AG10803 (cell line): ENCODE results near the gene LCE4A.
"Not testable (repeated sequence)": the region's sequence is repeated elsewhere in the genome, so short reads cannot be mapped to it uniquely, and the experiment has no call there.

Source experiments
- DNase-seq: peaks from one replicate; pipeline ENCODE4 v3.0.0; 2010; ENCODE audit warnings: low read depth
- H3K4me3 ChIP-seq: 2 replicates; pipeline ENCODE4 v1.5.1; 2011; ENCODE audit warnings: mild to moderate bottlenecking, low read length, control low read depth
- TF ChIP-seq, protein P1 (sequence below): conservative IDR thresholded peaks from 2 replicates; pipeline ENCODE4 v1.5.1; 2011; ENCODE audit warnings: mild to moderate bottlenecking, low read length, control low read depth, inconsistent platforms

The LCE4A gene, protein sequence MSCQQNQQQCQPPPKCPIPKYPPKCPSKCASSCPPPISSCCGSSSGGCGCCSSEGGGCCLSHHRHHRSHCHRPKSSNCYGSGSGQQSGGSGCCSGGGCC

DNA sequence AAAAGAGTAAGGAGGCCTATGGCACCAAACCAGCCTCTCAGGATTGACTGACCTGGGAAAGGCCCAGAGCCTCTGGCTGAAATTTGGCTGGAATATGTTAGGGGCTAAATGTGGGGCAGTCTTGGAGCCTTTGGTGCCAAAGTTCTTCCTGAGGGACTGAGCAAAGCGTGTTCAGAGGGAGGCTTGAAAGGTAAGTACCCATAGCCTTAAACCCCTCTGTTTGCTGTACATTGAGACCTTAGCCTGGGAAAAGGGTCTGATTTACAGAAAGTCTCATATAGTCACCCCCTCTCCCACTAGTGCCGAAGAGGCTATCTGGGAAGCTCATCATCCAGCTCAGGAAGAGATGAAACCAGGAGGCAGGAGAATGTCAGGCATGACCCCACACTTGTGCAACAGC is at the start of gene LCE4A:
Gene LCE4A (plus strand): TSS at position 301 of the 400 bp plus-strand sequence. CDS start 916 bp downstream, outside the sequence.
- H3K4me3 ChIP-seq, result no peak within 1 kb of the TSS
- TF ChIP-seq, protein P1, sequence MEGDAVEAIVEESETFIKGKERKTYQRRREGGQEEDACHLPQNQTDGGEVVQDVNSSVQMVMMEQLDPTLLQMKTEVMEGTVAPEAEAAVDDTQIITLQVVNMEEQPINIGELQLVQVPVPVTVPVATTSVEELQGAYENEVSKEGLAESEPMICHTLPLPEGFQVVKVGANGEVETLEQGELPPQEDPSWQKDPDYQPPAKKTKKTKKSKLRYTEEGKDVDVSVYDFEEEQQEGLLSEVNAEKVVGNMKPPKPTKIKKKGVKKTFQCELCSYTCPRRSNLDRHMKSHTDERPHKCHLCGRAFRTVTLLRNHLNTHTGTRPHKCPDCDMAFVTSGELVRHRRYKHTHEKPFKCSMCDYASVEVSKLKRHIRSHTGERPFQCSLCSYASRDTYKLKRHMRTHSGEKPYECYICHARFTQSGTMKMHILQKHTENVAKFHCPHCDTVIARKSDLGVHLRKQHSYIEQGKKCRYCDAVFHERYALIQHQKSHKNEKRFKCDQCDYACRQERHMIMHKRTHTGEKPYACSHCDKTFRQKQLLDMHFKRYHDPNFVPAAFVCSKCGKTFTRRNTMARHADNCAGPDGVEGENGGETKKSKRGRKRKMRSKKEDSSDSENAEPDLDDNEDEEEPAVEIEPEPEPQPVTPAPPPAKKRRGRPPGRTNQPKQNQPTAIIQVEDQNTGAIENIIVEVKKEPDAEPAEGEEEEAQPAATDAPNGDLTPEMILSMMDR, result no peak
- DNase-seq, result no peak

DNA sequence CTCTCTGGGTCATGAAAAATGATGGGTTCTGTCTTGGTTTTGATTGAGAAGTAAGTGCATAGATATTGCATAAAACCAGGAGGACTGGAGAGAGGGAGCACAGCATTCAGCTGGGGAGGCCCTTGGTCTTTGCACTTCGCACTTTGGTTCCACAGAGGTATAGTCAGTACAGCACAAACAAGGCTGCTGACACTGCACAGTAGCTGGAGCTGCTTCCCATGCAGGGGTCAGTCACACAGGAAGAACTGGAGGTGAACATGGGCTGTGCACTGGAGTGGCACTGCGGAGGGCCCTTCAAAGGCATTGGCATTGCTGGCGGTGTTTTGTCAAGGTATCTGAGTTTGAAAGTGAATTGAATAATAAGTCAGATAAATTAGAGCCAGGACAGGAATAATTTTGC is 49.3 kb upstream of the LCE4A start:
- no peak for DNase-seq
- TF ChIP-seq, protein P1, result no peak
- H3K4me3 ChIP-seq, result no peak overlapping the region

DNA sequence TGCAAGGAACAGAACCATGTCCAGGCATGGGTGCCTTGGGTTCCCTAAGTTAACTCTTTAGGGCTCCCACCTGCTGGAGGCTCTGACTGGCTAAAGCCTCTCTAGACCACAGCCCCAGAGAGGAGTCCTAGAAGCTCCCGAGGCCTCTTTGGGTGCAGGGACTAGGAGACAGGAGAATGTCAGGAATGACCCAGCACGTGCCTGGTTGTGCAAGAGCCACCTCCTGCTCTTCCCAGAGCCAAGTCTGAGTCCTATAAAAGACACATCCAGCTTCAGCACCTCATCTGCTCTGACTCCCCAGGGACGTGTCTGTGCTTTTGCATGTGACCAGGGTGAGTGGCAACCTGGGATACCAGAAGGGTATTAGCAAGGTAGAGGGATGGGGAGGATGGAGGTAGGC is 44.9 kb upstream of the LCE4A start, which contains the start of gene LCE2D:
Gene LCE2D (plus strand): TSS at position 283 of the 400 bp plus-strand sequence. CDS start 726 bp downstream, outside the sequence.
- no peak for DNase-seq
- no peak within 1 kb of the TSS for H3K4me3 ChIP-seq
- TF ChIP-seq, protein P1, result no peak

DNA sequence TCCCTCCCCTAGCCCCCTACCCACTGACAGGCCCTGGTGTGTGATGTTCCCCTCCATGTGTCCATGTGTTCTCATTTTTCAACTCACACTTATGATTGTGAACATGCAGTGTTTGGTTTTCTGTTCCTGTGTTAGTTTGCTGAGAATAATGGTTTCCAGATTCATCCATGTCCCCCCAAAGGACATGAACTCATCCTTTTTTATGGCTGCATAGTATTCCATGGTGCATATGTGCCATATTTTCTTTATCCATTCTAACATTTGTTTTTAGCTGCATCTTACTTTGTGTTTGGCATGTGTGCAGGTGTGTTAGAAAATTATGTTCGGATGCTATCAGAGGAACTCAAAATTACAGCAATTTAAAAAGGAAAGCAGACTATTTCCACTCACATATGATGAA is 41.8 kb upstream of the LCE4A start:
- DNase-seq, H3K4me3 ChIP-seq: not testable (repeated sequence)

DNA sequence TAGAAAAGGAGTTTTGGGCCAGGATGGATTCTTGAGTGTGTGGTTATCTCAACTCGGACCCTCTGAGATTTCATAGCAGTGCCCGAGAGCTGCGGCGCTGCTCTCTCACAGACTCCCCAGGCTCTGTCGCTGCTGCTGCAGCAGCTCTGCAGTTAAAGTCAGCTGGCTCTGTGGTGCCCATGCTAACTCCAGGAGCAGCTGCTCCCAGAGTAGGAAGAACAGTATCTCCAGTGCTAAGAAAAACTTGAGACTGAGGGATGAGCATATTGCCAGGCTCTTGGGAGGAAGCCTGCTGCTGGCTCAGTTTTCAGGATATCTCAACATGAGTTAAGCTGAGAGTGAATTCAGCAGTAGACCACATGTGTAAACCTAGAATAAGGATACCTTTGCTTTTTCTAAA is 40.3 kb upstream of the LCE4A start:
- no peak for DNase-seq
- TF ChIP-seq, protein P1, result no peak
- H3K4me3 ChIP-seq, result no peak overlapping the region

DNA sequence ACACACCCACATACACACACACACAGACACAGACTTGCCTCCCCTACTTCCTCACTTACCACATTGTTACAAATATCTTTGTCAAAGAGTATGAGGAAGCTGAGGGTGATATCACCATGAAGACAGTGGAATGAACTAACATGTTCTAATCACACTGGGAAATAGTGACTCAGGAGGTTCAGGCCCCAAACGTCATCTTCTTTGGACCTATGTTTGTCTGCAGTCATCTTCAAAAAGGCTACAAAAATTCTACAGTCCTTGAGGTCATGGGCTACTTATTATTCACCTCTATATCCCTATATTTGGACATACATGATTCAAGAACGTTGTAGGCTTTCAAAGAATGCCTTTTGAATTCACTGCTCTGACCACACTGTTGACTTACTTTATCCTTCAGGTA is 34.9 kb upstream of the LCE4A start:
- DNase-seq, result no peak
- TF ChIP-seq, protein P1, result no peak
- no peak overlapping the region for H3K4me3 ChIP-seq

DNA sequence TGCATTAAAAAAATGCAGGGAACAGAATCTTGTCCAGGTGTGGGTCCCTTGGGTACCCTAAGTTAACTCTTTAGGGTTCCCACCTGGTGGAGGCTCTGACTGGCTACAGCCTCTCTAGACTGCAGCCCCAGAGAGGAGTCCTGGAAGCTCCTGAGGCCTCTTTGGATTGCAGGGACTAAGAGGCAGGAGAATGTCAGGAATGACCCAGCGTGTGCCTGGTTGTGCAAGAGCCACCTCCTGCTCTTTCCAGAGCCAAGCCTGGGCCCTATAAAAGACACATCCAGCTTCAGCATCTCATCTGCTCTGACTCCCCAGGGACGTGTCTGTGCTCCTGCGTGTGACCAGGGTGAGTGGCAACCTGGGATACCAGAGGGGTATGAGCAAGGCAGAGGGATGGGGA is 33.0 kb upstream of the LCE4A start, which contains the start of gene LCE2C:
Gene LCE2C (plus strand): TSS at position 297 of the 400 bp plus-strand sequence. CDS start 737 bp downstream, outside the sequence.
- peak; percentile 5 for DNase-seq
- H3K4me3 ChIP-seq, result not testable (repeated sequence)

DNA sequence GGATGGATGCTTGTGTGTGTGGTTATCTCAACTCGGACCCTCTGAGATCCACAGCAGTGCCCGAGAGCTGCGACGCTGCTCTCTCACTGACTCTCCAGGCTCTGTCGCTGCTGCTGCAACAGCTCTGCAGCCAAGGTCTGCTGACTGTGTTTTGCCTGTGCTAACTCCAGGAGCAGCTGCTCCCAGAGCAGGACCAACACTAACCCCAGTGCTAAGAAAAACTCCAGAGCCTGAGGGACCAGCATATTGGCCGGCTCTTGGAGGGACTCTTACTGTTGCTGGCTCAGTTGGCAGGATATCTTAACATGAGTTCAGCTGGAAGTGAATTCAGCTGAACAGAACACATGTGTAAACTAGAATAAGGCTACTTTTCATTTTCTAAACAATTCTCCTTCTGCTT is 28.5 kb upstream of the LCE4A start:
- TF ChIP-seq, protein P1, result no peak
- no peak for DNase-seq

More for the DNA sequence above, 28.5 kb upstream of the LCE4A start:
- H3K4me3 ChIP-seq, result no peak overlapping the region
